ENCODE measurements around the gene UFD1.

The UFD1 gene

GRCh38 chr22:19478901-19479354, at the start of gene UFD1:
UFD1 (minus strand) TSS chr22:19479193; CDS start chr22:19479085, 108 bp downstream.
- DNase-seq (ENCODE audit: low spot score): no peak

DNA sequence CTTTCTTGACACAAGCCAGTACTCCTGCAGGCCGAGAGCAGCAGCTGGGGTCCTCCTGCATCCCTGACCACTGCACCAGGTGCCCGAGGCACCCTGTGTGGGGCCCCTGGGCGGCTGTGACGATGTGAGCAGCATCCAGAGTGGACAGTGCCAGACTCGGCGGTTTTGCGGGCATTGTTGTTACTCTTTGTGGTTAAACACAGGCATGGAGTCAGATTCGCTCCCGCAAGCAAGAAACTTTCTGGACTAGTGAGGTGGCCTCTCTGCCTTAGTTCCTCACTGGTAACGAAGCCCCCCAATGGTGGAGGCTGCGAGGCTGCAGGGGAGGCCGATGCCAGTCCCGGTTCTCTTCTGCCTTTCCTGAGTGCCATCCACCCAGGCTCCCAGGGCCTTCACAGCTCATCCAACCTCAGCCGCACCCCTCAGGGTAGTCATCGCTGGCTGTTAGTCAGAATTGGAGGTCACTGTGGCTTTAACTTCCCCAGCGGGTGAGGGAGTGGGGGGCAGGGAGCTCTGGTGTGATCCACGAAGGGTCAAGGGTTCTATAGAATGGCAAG, 48.9 kb upstream of the UFD1 start:
- no peak for DNase-seq (ENCODE audit: low spot score)

- DNase-seq (ENCODE audit: low spot score): no peak
These were observed 48.3 kb upstream of the UFD1 start for GRCh38 chr22:19527321-19527721.

DNA sequence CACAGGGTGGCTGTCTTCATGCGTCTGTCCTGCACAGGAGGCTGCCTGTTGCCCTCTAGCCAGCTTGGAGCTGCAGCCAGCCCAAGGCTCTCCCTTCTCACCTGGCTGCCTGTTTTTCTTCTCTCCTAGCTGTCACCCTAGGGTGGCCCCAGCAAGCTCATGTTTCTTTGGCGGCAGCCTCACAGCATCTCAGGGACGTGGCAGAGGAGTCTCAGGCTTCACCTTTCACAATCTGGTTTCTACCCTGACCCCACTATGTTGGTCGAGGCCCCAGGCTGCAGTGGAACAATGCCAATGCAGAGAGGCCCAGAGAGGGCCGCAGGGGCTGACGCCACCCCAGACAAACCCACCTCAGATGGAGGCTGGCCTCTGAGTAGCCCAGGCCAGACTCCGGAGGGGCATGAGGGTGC, 47.7 kb upstream of the UFD1 start:
- DNase-seq (ENCODE audit: low spot score): no peak

DNA sequence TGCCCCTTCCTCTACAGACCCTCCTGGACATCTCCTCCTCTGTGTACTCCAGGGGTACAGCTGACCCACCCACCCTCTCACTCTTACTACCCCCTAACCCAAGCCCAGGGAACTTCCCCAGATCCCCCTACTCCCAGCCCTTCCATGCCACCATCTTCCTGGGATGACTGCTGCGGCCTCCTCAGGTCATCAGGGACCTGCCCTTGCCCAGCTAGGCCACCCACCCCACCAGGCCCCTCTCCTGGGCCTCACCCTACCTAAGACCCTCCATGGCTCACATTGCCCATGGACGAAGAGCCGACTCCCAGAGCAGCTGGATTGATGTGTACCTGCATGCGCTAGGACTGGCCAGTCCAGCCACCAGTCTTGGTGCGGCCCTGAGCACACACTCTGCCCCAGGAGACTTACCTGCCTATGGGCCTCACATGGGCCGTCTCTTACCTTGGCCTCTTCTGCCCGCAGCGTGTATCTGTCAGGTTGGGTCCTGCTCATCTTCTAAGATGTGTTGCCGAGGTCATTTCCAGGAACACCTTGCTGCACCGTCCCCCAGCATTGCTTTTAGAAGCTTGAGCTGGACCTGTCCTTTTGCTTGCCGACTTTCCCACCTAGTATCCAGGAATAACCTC, 47.2 kb upstream of the UFD1 start:
- no peak for DNase-seq (ENCODE audit: low spot score)

- DNase-seq (ENCODE audit: low spot score): no peak
These were observed 46.7 kb upstream of the UFD1 start for GRCh38 chr22:19525666-19526065.

DNA sequence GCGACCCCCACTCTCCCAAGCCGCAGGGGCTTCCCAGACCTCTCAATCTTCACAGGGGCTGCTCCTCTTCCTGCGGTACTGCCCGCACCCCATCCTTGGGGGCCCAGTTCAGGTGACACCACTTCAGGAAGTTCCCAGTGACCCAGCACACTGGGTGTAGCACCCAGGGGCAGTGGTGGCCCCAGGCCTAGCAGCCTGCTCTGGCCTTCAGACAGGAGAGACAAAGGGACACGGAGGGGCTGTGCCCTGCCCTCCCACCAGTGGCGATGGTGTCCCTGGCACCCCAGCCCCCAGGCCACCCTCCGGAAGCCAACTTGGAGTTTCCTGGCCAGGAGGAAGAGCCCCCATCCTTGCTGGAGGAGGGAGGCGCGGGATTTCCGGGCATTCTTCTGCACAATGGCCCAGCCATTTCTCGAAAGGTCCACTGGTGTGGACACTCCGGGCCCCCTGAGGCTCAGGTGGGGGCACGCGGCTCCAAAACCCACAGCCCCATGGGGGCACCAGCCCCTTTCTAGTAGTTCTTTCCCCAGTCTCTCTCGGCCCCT, 46.2 kb upstream of the UFD1 start:
- no peak for DNase-seq (ENCODE audit: low spot score)

- no peak for DNase-seq (ENCODE audit: low spot score)
These were observed 45.5 kb upstream of the UFD1 start, which contains the start of gene CLDN5 for GRCh38 chr22:19524170-19525115. CLDN5 (minus strand) TSS chr22:19524410; CDS start chr22:19524255, 155 bp downstream.

GRCh38 chr22:19523240-19524169, 44.5 kb upstream of the UFD1 start:
- DNase-seq (ENCODE audit: low spot score): no peak

DNA sequence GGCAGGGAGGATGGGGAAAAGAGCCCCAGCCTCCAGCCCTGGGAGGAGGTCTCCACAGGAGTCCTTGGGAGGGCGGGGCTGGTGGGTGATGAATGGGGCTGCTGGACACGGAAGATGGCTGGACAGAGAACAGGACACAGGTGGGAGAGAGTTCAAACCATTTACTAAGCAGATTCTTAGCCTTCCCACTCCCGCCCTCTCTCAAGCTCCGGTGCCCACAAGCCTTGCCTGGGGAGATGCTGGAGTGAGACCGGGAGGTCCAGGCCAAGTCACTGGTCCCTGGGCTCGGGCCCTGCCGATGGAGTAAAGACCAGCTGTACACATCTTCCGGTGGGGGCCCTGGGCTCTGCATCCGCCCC, 43.9 kb upstream of the UFD1 start:
- DNase-seq (ENCODE audit: low spot score): no peak

DNA sequence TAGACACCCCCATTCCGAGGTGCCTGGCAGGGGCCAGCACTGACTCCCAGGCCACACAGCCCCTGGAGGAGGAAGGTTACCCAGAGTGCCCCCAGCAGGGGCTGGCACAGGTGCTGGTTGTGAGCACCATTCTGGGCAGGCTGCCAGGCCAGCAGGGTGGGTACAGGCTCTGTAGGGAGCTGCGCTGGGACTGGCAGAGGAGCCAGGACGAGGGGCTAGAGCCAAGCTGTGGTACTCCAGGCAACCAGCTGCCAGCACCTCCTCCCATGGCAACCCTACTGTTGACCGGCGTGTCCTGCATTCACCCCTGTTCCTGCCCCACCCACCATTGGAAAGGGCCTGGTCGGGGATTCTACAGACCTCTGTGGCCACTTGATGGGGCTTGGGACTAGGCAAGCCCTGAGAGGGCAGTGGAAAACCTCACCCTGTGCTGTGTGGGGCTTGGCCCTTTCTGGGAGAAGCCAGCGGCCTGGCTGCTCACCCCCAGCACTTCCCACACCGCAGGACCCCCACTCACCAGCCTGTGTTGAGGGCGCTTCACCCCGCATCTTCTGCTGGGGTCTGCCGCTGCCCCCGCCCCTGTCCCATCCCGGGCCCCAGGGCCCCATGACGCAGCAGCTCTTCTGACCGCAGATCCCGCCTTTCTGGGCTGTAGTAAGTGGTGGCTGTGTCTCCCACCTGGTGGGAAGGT, 43.3 kb upstream of the UFD1 start:
- no peak for DNase-seq (ENCODE audit: low spot score)

- DNase-seq (ENCODE audit: low spot score): no peak
These were observed 41.7 kb upstream of the UFD1 start for GRCh38 chr22:19520566-19521305.

- DNase-seq (ENCODE audit: low spot score): no peak
These were observed 41.0 kb upstream of the UFD1 start for GRCh38 chr22:19520007-19520406.

DNA sequence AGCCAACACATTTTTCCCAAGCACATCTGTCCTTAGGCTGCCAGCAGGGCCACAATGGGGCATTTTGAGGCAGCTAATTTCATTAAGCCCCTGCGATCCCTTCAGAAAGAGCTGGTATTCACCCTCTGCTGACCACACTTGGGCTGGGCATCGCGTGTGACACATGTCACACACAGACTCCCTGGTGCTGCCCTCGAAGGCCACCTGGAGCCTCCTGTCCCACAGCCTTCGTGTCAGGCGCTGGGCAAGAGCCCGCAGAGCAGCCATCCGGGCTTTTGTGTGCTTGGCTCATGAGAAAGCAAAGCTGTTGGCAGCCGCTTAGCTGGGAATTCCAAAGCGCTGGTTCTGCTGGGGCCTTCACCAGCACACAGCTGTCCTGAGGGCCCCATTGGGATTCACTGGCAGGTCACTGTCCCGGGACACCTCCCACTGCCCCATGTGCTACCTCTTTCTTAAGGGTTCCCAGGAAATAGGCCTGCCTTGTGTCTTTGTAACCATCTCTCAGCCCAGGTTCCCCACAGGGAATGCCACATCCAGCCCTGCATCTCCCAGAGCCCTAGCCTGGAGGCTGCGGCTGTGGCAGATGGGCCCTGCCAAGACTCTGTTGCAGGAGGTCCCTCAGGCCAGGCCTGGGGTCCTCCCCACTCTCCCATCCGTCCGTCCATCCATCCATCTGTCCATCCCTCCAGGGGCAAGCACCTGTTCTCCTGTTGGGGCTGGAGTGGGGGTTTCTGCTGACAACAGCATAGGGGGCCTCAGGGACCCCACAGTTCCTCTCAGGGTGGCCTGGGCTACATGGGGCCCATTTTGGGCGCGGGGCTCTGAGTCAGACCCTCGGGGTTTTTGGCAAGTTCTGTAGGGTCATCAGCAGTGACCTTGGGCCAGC, 40.3 kb upstream of the UFD1 start:
- DNase-seq (ENCODE audit: low spot score): no peak

DNA sequence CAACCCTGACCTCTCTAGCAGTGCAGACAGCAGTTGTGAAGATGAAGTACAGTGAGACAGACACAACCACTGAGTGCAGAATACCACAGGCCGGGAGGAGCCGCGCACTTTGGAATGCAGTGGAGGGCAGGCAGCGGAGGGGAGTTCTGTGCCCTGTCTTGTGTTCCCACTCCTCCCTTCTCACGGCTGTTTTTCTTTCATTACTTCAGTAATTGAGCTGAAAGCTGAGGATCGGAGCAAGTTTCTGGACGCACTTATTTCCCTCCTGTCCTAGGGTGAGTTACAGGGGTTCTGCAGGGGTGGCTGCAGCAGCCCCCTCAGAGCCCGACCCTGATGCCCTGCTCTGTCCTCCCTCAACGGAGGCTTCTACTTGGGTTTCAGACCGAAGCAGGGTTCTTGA, 39.6 kb upstream of the UFD1 start:
- no peak for DNase-seq (ENCODE audit: low spot score)

- DNase-seq (ENCODE audit: low spot score): no peak
These were observed 39.1 kb upstream of the UFD1 start for GRCh38 chr22:19517919-19518611.

DNA sequence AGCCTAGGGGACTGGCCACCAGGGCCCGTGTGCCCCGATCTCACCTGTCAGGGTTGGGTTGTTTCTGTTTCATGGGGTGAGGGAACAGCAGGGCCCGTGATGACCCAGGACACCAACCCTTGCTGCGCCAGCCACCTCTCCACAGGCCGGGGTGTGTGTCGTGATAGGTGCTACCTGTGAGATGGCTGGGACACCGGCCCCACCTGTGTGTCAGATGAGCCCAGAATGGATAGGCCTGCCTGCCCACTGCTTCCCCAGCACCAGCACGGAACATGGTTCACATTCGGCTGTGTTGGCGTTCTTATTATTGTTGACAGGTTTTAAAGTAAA, 38.1 kb upstream of the UFD1 start:
- no peak for DNase-seq (ENCODE audit: low spot score)

DNA sequence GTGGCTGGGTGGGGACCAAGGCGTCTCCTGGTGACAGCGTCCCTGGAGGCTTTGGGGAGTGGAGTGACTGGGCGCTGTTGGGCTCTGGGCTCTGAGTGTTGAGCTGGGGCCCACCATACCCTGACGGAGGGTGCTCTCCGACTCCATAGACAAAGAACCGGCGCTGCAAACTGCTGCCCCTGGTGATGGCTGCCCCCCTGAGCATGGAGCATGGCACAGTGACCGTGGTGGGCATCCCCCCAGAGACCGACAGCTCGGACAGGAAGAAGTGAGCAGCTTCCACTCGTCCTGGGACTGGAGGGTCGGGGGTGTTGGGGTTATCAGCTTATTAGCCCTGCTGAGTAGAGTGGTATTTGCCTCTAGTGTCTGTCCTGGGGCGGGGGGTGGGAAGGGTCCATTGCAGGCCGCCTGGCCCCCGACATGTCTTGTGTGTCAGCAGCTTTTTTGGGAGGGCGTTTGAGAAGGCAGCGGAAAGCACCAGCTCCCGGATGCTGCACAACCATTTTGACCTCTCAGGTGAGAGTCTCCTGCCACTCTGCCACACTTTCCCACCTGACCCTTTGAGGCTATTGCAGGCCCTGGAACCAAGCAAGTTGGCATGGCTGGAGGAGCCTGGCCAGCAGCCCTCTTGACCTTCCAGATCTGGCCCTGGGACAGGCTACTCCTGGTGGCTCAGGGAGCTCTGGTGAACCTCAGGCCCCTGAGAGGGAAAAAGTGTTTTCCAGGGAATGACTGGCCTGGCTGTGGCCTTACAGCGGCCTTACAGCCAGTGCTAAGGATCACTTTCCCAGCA, 37.6 kb upstream of the UFD1 start:
- no peak for DNase-seq (ENCODE audit: low spot score)
